Breast epithelium (tissue), 3 donors: ENCODE measurements around the gene AOC1.

ENCODE experiments used
- POLR2A ChIP-seq: fragments of 450-650 bp; IDR thresholded peaks from one replicate; pipeline ENCODE4 v1.6.1; 2016; ENCODE audit warnings: antibody characterized with exemption, mild to moderate bottlenecking, moderate library complexity
- POLR2AphosphoS5 ChIP-seq, 3 donors: sonication (generic); formaldehyde crosslinking; IDR thresholded peaks; one replicate each; pipeline ENCODE4 v1.6.1; 2017; ENCODE audit warnings: antibody characterized with exemption in 3 of 3
- TF ChIP-seq, protein P1 (sequence below), 3 donors: fragments of 450-650 bp; IDR thresholded peaks; one replicate each; pipeline ENCODE4 v1.5.1; 2016 to 2017; ENCODE audit warnings: antibody characterized with exemption in 3 of 3, mild to moderate bottlenecking in 3 of 3, moderate library complexity in 3 of 3

DNA sequence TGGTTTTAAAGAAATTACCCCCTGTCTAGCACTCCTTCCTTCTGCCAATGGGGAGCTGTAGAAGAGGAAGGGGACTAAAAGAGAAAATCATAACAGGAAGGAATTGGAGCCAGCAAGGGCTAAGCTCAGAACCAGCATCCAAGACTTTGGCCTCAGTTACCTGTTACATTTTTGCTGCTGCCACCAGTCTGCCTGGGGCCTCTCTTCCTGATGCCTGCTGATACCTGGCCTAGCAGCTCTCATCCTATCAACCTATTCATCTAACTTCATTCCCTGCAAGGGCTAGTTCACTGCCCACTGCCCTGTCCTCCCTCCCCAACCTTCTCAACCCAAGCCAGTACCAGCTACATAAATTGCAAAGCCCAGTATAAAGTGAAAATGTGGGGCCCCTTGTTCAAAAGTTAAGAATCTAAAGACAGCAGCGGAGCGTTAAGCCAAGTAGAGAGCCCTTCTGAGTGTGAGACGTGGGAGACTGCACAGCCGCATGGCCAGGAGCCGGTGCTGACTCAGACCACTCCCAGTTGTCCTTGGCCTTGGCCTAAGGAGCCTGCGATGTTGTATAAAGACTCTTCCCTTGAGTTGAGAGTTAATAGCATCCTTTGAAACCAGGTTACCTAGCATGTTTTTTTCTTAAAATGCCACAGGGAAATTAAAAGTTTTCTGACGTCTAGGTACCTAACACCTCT is 13.2 kb upstream of the AOC1 start:
- TF ChIP-seq, protein P1, sequence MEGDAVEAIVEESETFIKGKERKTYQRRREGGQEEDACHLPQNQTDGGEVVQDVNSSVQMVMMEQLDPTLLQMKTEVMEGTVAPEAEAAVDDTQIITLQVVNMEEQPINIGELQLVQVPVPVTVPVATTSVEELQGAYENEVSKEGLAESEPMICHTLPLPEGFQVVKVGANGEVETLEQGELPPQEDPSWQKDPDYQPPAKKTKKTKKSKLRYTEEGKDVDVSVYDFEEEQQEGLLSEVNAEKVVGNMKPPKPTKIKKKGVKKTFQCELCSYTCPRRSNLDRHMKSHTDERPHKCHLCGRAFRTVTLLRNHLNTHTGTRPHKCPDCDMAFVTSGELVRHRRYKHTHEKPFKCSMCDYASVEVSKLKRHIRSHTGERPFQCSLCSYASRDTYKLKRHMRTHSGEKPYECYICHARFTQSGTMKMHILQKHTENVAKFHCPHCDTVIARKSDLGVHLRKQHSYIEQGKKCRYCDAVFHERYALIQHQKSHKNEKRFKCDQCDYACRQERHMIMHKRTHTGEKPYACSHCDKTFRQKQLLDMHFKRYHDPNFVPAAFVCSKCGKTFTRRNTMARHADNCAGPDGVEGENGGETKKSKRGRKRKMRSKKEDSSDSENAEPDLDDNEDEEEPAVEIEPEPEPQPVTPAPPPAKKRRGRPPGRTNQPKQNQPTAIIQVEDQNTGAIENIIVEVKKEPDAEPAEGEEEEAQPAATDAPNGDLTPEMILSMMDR (IDR thresholded peaks at IDR 0.05): no peak
- no peak for TF ChIP-seq POLR2A
- no peak for TF ChIP-seq POLR2AphosphoS5 (IDR thresholded peaks at IDR 0.05)
